H1 (cell line): ENCODE results near the gene PLEKHS1. TPM values are rescaled to one million over a fixed set of nuclear protein-coding genes. Genes with fewer than 3 reads are reported as not detected.

Experiments used
- CTCF ChIA-PET: fragments of 300-600 bp; sonication (Branson Sonifier 250); formaldehyde crosslinking; loops from one replicate; lab custom pipeline; 2021; ENCODE audit not compliant: partially characterized antibody; lab: Charles Lee
- POLR2A ChIA-PET: fragments of 300-600 bp; sonication (Branson Sonifier 250); formaldehyde crosslinking; loops from one replicate; lab custom pipeline; 2021; ENCODE audit warnings: inconsistent platforms; ENCODE audit not compliant: partially characterized antibody; lab: Charles Lee
- DNase-seq, 2 experiments: peaks; one replicate each; pipeline versions ENCODE4 v3.0.0 to v3.0.0-alpha.2; 2010 to 2022; ENCODE audit warnings: low spot score in 2 of 2, low read depth in 1 of 2, mixed read lengths in 1 of 2
- FAIRE-seq: peaks from 2 replicates; lab custom pipeline; 2011; peaks lifted over from hg19 to GRCh38; lab: Jason Lieb, UNC
- H2AFZ ChIP-seq: 2 replicates; pipeline ENCODE4 v1.8.1; 2012; ENCODE audit warnings: low read length, inconsistent platforms
- H2AK5ac ChIP-seq: 2 replicates; pipeline ENCODE4 v1.6.1; 2013; ENCODE audit warnings: low read depth, low read length
- H2BK120ac ChIP-seq: replicated peaks from 2 replicates; pipeline ENCODE3; 2013; ENCODE audit warnings: low read depth, low read length, inconsistent platforms
- H2BK12ac ChIP-seq: 2 replicates; pipeline ENCODE4 v1.6.1; 2013; ENCODE audit warnings: low read depth, low read length
- H2BK15ac ChIP-seq: 2 replicates; pipeline ENCODE4 v1.6.1; 2013; ENCODE audit warnings: low read length
- H2BK20ac ChIP-seq: 2 replicates; pipeline ENCODE4 v1.6.1; 2013; ENCODE audit warnings: low read length
- H2BK5ac ChIP-seq: 2 replicates; pipeline ENCODE4 v1.6.1; 2013; ENCODE audit warnings: low read depth, low read length
- H3K14ac ChIP-seq: 2 replicates; pipeline ENCODE4 v1.6.1; 2013; ENCODE audit warnings: inconsistent platforms; ENCODE audit not compliant: insufficient read length
- H3K18ac ChIP-seq: 2 replicates; pipeline ENCODE4 v1.6.1; 2013; ENCODE audit warnings: low read length; ENCODE audit errors: extremely low read depth
- H3K23ac ChIP-seq: 2 replicates; pipeline ENCODE4 v1.6.1; 2013; ENCODE audit warnings: inconsistent platforms; ENCODE audit not compliant: insufficient read length
- H3K23me2 ChIP-seq: 2 replicates; pipeline ENCODE4 v1.6.1; 2013; ENCODE audit warnings: low read depth, low read length
- H3K27ac ChIP-seq: 2 replicates; pipeline ENCODE4 v1.6.1; 2011; ENCODE audit warnings: low read depth, low read length, inconsistent platforms
- H3K27me3 ChIP-seq, 4 experiments: replicated peaks in 1 of 4; 1 replicate in 1 of 4; 2 replicates in 3 of 4; pipeline versions ENCODE4 v1.6.1 to v1.8.1; 2011 to 2013; ENCODE audit warnings: low read length in 3 of 4, mild to moderate bottlenecking in 3 of 4, inconsistent platforms in 2 of 4, mixed read lengths in 2 of 4, moderate library complexity in 1 of 4; ENCODE audit not compliant: control insufficient read depth in 3 of 4, insufficient read depth in 3 of 4; ENCODE audit errors: extremely low read depth in 1 of 4
- H3K36me3 ChIP-seq, 4 experiments: 2 replicates each; pipeline versions ENCODE4 v1.6.1 to v1.8.1; 2011 to 2013; ENCODE audit warnings: mild to moderate bottlenecking in 4 of 4, low read length in 3 of 4, moderate library complexity in 2 of 4, control low read depth in 1 of 4, inconsistent platforms in 1 of 4; ENCODE audit not compliant: insufficient read depth in 4 of 4, control insufficient read depth in 2 of 4
- H3K4ac ChIP-seq: replicated peaks from 2 replicates; pipeline ENCODE3; 2013; ENCODE audit warnings: low read length, low read depth, mixed read lengths, inconsistent platforms; ENCODE audit not compliant: insufficient read length
- H3K4me1 ChIP-seq, 4 experiments: replicated peaks in 1 of 4; 1 replicate in 1 of 4; 2 replicates in 3 of 4; pipeline versions ENCODE4 v1.6.1 to v1.8.1; 2011 to 2013; ENCODE audit warnings: low read length in 3 of 4, inconsistent platforms in 2 of 4, mixed read lengths in 1 of 4; ENCODE audit not compliant: insufficient read depth in 4 of 4, control insufficient read depth in 3 of 4
- H3K4me2 ChIP-seq, 2 experiments: 2 replicates each; pipeline versions ENCODE4 v1.6.1 to v1.8.1; 2011 to 2013; ENCODE audit warnings: low read depth in 2 of 2, low read length in 2 of 2, control low read depth in 1 of 2, inconsistent platforms in 1 of 2, mild to moderate bottlenecking in 1 of 2; ENCODE audit not compliant: insufficient read depth in 1 of 2
- H3K4me3 ChIP-seq, 4 experiments: fragments of 200-600, 300-600 bp in 1 of 4; sonication (generic), shearing (Covaris generic), sonication (Bioruptor Twin) in 1 of 4; 2 replicates each; pipeline versions ENCODE4 v1.5.1 to v1.8.1; 2011 to 2016; ENCODE audit warnings: low read length in 4 of 4, low read depth in 3 of 4, control low read depth in 2 of 4, inconsistent platforms in 2 of 4, mild to moderate bottlenecking in 2 of 4, mixed read lengths in 1 of 4, moderate library complexity in 1 of 4; ENCODE audit not compliant: insufficient read depth in 2 of 4; ENCODE audit errors: extremely low read depth in 1 of 4
- H3K56ac ChIP-seq: replicated peaks from 2 replicates; pipeline ENCODE3; 2013; ENCODE audit warnings: low read depth, mild to moderate bottlenecking, mixed read lengths, low read length, inconsistent platforms; ENCODE audit not compliant: insufficient read length
- H3K79me1 ChIP-seq: 2 replicates; pipeline ENCODE4 v1.6.1; 2013; ENCODE audit warnings: low read depth, low read length, control low read depth
- H3K79me2 ChIP-seq, 2 experiments: 2 replicates each; pipeline versions ENCODE4 v1.6.1 to v1.8.1; 2012 to 2013; ENCODE audit warnings: low read length in 2 of 2, mild to moderate bottlenecking in 2 of 2, inconsistent platforms in 1 of 2; ENCODE audit not compliant: insufficient read depth in 2 of 2, control insufficient read depth in 1 of 2
- H3K9ac ChIP-seq, 4 experiments: replicated peaks in 1 of 4; 1 replicate in 1 of 4; 2 replicates in 3 of 4; pipeline versions ENCODE4 v1.6.1 to v1.8.1; 2011 to 2013; ENCODE audit warnings: low read depth in 3 of 4, low read length in 3 of 4, control low read depth in 2 of 4, mild to moderate bottlenecking in 2 of 4, moderate library complexity in 2 of 4, inconsistent platforms in 1 of 4; ENCODE audit errors: extremely low read depth in 1 of 4
- H3K9me3 ChIP-seq, 2 experiments: 2 replicates each; pipeline versions ENCODE4 v1.6.1 to v1.8.1; 2012 to 2013; ENCODE audit warnings: mild to moderate bottlenecking in 2 of 2, moderate library complexity in 2 of 2, control low read depth in 1 of 2, inconsistent platforms in 1 of 2, low read depth in 1 of 2, low read length in 1 of 2, mixed read lengths in 1 of 2; ENCODE audit not compliant: insufficient read depth in 2 of 2
- H4K20me1 ChIP-seq, 2 experiments: replicated peaks in 1 of 2; 2 replicates each; pipeline versions ENCODE3 to v1.8.1; 2011 to 2013; ENCODE audit warnings: inconsistent platforms in 2 of 2, low read length in 2 of 2, mild to moderate bottlenecking in 1 of 2; ENCODE audit not compliant: insufficient read depth in 2 of 2, control insufficient read depth in 1 of 2
- H4K5ac ChIP-seq: 2 replicates; pipeline ENCODE4 v1.6.1; 2013; ENCODE audit warnings: low read length, low read depth, mixed read lengths, inconsistent platforms; ENCODE audit not compliant: insufficient read length
- H4K8ac ChIP-seq: 2 replicates; pipeline ENCODE4 v1.8.0; 2013; ENCODE audit warnings: mild to moderate bottlenecking, moderate library complexity, low read length, inconsistent platforms; ENCODE audit not compliant: insufficient read depth; ENCODE audit errors: extremely low read depth
- H4K91ac ChIP-seq: replicated peaks from 2 replicates; pipeline ENCODE3; 2013; ENCODE audit warnings: low read length, mixed read lengths, inconsistent platforms; ENCODE audit not compliant: insufficient read length
- ASH2L ChIP-seq: fragments of 200-600, 300-600 bp; sonication (generic); IDR thresholded peaks from one replicate; pipeline ENCODE4 v1.7.1; 2017; ENCODE audit warnings: low read length
- EGR1 ChIP-seq: IDR thresholded peaks from 2 replicates; pipeline ENCODE4 v1.6.1; 2011; ENCODE audit warnings: low read depth, low read length, borderline replicate concordance
- HDAC2 ChIP-seq, 2 experiments: fragments of 300-600 bp in 1 of 2; sonication (generic) in 1 of 2; IDR thresholded peaks; 2 replicates each; pipeline ENCODE4 v1.6.1; 2011 to 2012; ENCODE audit warnings: low read depth in 2 of 2, low read length in 2 of 2, mild to moderate bottlenecking in 2 of 2, moderate library complexity in 2 of 2, borderline replicate concordance in 1 of 2, inconsistent platforms in 1 of 2
- JUND ChIP-seq: IDR thresholded peaks from 2 replicates; pipeline ENCODE4 v1.6.1; 2011; ENCODE audit warnings: mild to moderate bottlenecking, improper control_type of control experiment, low read length
- KDM1A ChIP-seq: fragments of 200-600, 300-600 bp; sonication (generic); IDR thresholded peaks from 2 replicates; pipeline ENCODE4 v1.7.1; 2016; ENCODE audit warnings: mild to moderate bottlenecking, low read length, borderline replicate concordance
- RAD21 ChIP-seq, 2 experiments: IDR thresholded peaks in 1 of 2; conservative IDR thresholded peaks in 1 of 2; 2 replicates each; pipeline ENCODE4 v1.6.1; 2011; ENCODE audit warnings: low read depth in 2 of 2, low read length in 2 of 2, improper control_type of control experiment in 1 of 2, inconsistent platforms in 1 of 2, mild to moderate bottlenecking in 1 of 2, moderate library complexity in 1 of 2
- RNF2 ChIP-seq: fragments of 200-900, 300-1000 bp; sonication (generic); IDR thresholded peaks from 2 replicates; pipeline ENCODE4 v1.7.1; 2016; ENCODE audit warnings: borderline replicate concordance, low read depth, mild to moderate bottlenecking, antibody characterized with exemption, low read length; ENCODE audit not compliant: poor library complexity, severe bottlenecking; ENCODE audit errors: missing control alignments
- SIN3A ChIP-seq, 2 experiments: IDR thresholded peaks in 1 of 2; conservative IDR thresholded peaks in 1 of 2; 2 replicates each; pipeline ENCODE4 v1.6.1; 2011 to 2012; ENCODE audit warnings: low read length in 2 of 2, improper control_type of control experiment in 1 of 2, low read depth in 1 of 2, mild to moderate bottlenecking in 1 of 2
- SIX5 ChIP-seq: IDR thresholded peaks from 2 replicates; pipeline ENCODE4 v1.6.1; 2011; ENCODE audit warnings: mild to moderate bottlenecking, low read depth, low read length
- SP2 ChIP-seq: IDR thresholded peaks from 2 replicates; pipeline ENCODE4 v1.6.1; 2012; ENCODE audit warnings: mild to moderate bottlenecking, low read length, inconsistent platforms
- WGBS, 2 experiments: shearing (Covaris generic) in 1 of 2; methylation state at CpG; one replicate each; pipeline versions ENCODE4 v1.1.6 to v1.1.7; 2013 to 2015; ENCODE audit warnings: low lambda C conversion rate in 2 of 2, mixed read lengths in 2 of 2, inconsistent platforms in 1 of 2, low coverage in 1 of 2, missing lambda C conversion rate in 1 of 2; ENCODE audit not compliant: insufficient replicate concordance in 2 of 2, insufficient coverage in 1 of 2, insufficient read length in 1 of 2; ENCODE audit errors: extremely low coverage in 1 of 2, missing lambda C conversion rate in 1 of 2; 5-methylcytosine and 5-hydroxymethylcytosine counted together
- polyA plus RNA-seq, 7 experiments: library from polyadenylated mRNA; depleted of rRNA in 3 of 7; stranded (reverse) in 5 of 7; unstranded in 2 of 7; fragments of >200 nt in 5 of 7; fragments of 200-250 nt in 2 of 7; gene quantifications; 1 replicate in 5 of 7; 2 replicates in 1 of 7; 4 replicates in 1 of 7; pipeline versions ENCODE4 v1.2.1 to v1.2.3, GENCODE V29; 2011 to 2013; ENCODE audit warnings: missing spikeins in 2 of 7, mixed read lengths in 2 of 7
- total RNA-seq: library from RNA; stranded (reverse); fragmentation: NEBNext Ultra II Directional; extraction: Animal tissue kit (Norgen Biotek cat#: 25700); gene quantifications from 2 replicates; pipeline ENCODE4 v1.2.1, GENCODE V29; 2021

The PLEKHS1 gene
- total and polyA plus RNA-seq, 2 of the 8 experiments (the other 6 are each of a cell fraction or from before 2014, with no cell fraction given): not detected

GRCh38 chr10:113712755-113713639 is 38.5 kb upstream of the PLEKHS1 start:
- peak overlapping the region; percentile 45 to 49; a peak in 3 of 4 replicates for H3K4me2 ChIP-seq
- WGBS, 2 experiments: 49% methylated on average over 8 of the region's 8 CpGs; no CpG with 5 or more reads in 1 of the 2 experiments
- no peaks in the 10 kb centered on the region for H4K20me1 ChIP-seq
- FAIRE-seq: peak; percentile 85
- no peak overlapping the region for H3K14ac ChIP-seq
- no peaks in the 10 kb centered on the region for H3K79me2 ChIP-seq
- no peak overlapping the region for H3K18ac ChIP-seq
- no peak overlapping the region for H4K8ac ChIP-seq
- no peak overlapping the region for H2BK15ac ChIP-seq
- no peaks in the 10 kb centered on the region for H3K36me3 ChIP-seq
- no peak overlapping the region for H3K56ac ChIP-seq
- H3K4me3 ChIP-seq: peak overlapping the region in 1 of 4 experiments; percentile 12; a peak in 1 of 8 replicates
- no peak overlapping the region for H2BK120ac ChIP-seq
- no peak overlapping the region for H3K23ac ChIP-seq
- no peak overlapping the region for H2BK20ac ChIP-seq
- no peaks in the 10 kb centered on the region for H3K23me2 ChIP-seq
- no peak overlapping the region for H2BK5ac ChIP-seq
- no peaks in the 10 kb centered on the region for H3K9me3 ChIP-seq
- CTCF ChIA-PET: interaction anchor here (1.1 to 1.8 kb wide), 4 partner anchors 8 to 383 kb away, joined by 3 to 5 read pairs (median 4); no protein-coding TSS in a partner anchor
- POLR2A ChIA-PET: no interaction called here
- H2AK5ac ChIP-seq: no peak overlapping the region
- H3K27me3 ChIP-seq: no peaks in the 10 kb centered on the region
- H3K9ac ChIP-seq: no peak overlapping the region
- peak overlapping the region; percentile 45 for H4K91ac ChIP-seq
- H3K79me1 ChIP-seq: no peaks in the 10 kb centered on the region
- peak overlapping the region; percentile 36; the same call in 1 of the 2 replicates for H2AFZ ChIP-seq
- peak overlapping the region; percentile 24 for H4K5ac ChIP-seq
- H3K4ac ChIP-seq: no peak overlapping the region
- no peak overlapping the region; the same call in 1 of the 2 replicates for H3K27ac ChIP-seq
- no peak overlapping the region for H2BK12ac ChIP-seq
- peak in 1 of 2 experiments; percentile 17 for DNase-seq
- peaks cover 3 to 21% (median 15%) of the 10 kb centered on the region in 4 experiments; a peak in 6 of 7 replicates for H3K4me1 ChIP-seq
- TF ChIP-seq RAD21 (IDR thresholded peaks at IDR 0.05 in 1 of 2, conservative IDR thresholded peaks at IDR 0.05 in 1 of 2; ENCODE audit: low read depth in 2 of 2, low read length in 2 of 2): no peak
- TF ChIP-seq KDM1A: peak; percentile 94
- TF ChIP-seq HDAC2 (IDR thresholded peaks at IDR 0.05; ENCODE audit: borderline replicate concordance in 1 of 2, low read depth in 2 of 2, low read length in 2 of 2): peak in 1 of 2 experiments; percentile 86; a peak in 1 of 4 replicates
- TF ChIP-seq SP2: no peak
- TF ChIP-seq RNF2: no peak
- TF ChIP-seq SIX5: no peak
- TF ChIP-seq ASH2L: no peak
- no peak for TF ChIP-seq SIN3A (conservative IDR thresholded peaks at IDR 0.05 in 1 of 2, IDR thresholded peaks at IDR 0.05 in 1 of 2; ENCODE audit: low read depth in 1 of 2, low read length in 2 of 2)
- TF ChIP-seq EGR1: no peak
- no peak for TF ChIP-seq JUND
